Left colon (tissue), 2 donors: Measurements from ENCODE around the gene RFNG. TPM values are rescaled to one million over a fixed set of nuclear protein-coding genes. Genes with fewer than 3 reads are reported as not detected.
A peak's percentile ranks its signal among the peaks of the same experiment; 100 is the strongest.

Experiments
- ATAC-seq: fragments of 200-7000 bp; cut with Tn5 transposase; one replicate; pipeline ENCODE4 v1.9.1; 2020; ENCODE audit warnings: mild to moderate bottlenecking, moderate library complexity
- DNase-seq, 2 donors: peaks; one replicate each; pipeline ENCODE4 v3.0.0-alpha.2; 2020
- intact Hi-C, 2 donors: fragments of 100-400 bp; cut with DNase I in 1 of 2; cut with micrococcal nuclease in 1 of 2; formaldehyde crosslinking; loops; one replicate each; pipeline versions ENCODE4 v1.11.2 to v1.14.0; 2022; cut with DNase I, micrococcal nuclease
- long read RNA-seq: library from polyadenylated mRNA; unstranded; transcript quantifications from one replicate; pipeline ENCODE4 v2.0.0, GENCODE V29; 2021
- total RNA-seq, 2 donors: library from RNA; stranded (reverse); fragmentation: NEBNext Ultra II Directional; extraction: Animal tissue kit (Norgen Biotek cat#: 25700); gene quantifications; one replicate each; pipeline ENCODE4 v1.2.1, GENCODE V29; 2021
- donor health status: DM: no; HTN: no; CAD: no.
- donor health status: DM: yes; HTN: yes; CAD: no.

Gene RFNG, protein sequence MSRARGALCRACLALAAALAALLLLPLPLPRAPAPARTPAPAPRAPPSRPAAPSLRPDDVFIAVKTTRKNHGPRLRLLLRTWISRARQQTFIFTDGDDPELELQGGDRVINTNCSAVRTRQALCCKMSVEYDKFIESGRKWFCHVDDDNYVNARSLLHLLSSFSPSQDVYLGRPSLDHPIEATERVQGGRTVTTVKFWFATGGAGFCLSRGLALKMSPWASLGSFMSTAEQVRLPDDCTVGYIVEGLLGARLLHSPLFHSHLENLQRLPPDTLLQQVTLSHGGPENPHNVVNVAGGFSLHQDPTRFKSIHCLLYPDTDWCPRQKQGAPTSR
- total RNA-seq = 10 to 100 TPM; 31.5 to 32.3 TPM
- long read RNA-seq, transcript RFNG-209 (1 exons, 2,886 nt) = major isoform, 5 of 10 reads
- long read RNA-seq, partial matches to known transcripts = 2 of 10 reads
- long read RNA-seq, other reads (novel, unspliced or antisense) = 1 of 10 reads

DNA sequence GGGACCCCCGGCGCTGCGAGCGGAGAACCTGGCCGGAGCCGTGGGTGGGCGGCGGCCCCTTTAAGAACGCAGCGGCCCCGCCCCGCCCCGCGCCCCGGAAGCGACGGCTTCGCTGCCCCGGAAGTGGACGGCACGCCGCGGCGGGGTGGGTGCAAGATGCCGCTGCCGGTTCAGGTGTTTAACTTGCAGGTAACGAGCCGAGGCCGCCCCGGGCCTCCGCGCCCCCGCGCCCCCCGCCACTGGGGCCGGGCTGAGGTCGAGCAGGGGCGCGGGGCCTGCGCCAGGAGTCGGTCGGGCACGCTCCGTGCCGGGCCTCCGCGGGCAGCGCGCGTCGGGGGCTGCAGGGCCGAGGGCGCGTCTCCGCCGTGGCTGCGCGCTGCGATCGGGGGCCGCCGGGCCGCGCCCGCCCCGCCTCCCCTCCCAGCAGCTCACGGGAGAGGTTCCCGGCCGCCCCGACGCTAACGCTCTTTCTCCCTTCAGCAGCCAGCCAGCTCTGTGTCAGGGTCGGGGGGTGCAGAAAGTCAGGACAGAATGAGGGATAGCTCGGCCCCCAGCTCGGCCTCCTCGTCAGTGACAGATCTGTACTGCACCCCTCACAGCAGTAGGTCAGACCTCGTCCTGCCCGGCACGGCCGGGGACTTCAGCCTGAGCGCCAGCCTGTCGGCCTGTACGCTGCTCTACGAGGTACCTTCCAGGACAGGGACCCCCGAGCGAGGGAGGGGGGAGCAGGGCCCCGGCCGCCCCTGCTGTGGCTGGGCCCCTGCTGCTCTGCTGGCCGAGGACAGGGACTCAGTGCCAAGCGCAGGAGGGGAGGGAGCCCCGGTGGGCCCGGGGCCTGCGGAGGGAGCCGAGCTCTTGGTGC, at the start of gene RFNG, which contains the start of gene GPS1:
Gene RFNG (minus strand): TSS at position 36 of the 862 bp plus-strand sequence. CDS start 45 bp downstream, outside the sequence.
Gene GPS1 (plus strand): TSS at position 123 of the 862 bp plus-strand sequence. CDS start 34 bp downstream, at position 157.
- intact Hi-C loops = no loop called here
- ATAC-seq = peak; percentile 82

DNA sequence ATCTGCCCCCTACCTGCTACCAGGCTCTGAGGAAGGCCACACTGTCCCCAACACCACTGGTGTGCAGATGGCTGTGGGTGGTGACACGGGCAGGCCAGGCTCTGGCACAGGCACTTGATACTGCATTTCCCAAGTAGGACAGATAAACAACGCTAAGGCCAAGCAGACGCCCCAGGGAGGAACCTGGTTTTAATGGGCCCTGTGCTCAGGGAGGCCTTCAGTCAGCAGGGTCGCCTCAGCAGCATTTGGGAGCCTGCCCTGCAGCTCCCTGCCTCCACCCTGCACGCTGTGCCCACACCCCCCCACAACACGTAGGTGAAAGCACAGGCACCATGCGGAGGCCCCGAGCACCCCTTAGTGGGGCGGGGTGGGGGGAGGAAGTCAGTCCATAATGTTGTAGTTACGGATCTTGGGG, 49.7 kb upstream of the RFNG start:
- DNase-seq (peak in 1 of 2 donors; percentile 36), ATAC-seq (no peak)
- intact Hi-C loops = no loop called here

More for the DNA sequence above, at the start of gene RFNG, which contains the start of gene GPS1:
- peak; percentile 73 to 91 for DNase-seq

DNA sequence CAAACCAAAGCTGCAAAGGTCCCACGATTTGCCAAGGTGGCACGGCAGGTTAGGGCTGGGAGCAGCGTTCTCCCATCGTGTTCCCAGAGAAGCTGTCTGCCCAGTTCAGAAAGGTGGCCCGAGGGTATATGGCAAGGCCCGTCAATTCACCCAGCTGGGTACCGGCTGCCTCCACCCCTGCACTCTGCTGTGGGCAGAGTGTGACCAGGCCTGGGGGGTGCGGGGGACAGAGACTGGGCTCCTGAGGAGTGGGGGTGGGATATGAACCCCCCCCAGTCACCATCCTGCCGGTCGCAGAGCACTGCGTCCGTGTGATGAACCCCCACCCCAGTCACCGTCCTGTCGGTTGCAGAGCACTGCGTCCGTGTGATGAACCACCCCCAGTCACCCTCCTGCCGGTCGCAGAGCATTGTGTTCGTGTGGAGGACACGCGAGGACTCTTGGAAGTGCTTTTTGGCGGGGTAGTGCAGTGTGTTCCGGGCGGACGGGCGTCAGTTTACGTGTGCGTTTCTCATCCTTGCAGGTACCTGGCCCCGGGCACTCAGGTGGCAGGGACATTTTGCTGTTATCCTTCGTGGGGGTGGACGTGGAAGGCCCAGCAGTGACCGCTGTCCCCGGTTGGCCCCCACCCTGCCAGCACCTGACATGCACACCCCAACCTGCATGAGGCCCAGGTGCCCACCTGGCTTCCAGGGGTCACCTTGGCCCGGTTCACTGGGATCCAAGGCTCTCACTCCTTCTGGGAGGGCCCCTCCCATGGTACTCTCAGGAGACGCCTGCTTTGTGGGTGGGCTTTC, 49.1 kb upstream of the RFNG start:
- DNase-seq = peak in 1 of 2 donors; percentile 24
- ATAC-seq = no peak
- intact Hi-C loops = no loop called here

DNA sequence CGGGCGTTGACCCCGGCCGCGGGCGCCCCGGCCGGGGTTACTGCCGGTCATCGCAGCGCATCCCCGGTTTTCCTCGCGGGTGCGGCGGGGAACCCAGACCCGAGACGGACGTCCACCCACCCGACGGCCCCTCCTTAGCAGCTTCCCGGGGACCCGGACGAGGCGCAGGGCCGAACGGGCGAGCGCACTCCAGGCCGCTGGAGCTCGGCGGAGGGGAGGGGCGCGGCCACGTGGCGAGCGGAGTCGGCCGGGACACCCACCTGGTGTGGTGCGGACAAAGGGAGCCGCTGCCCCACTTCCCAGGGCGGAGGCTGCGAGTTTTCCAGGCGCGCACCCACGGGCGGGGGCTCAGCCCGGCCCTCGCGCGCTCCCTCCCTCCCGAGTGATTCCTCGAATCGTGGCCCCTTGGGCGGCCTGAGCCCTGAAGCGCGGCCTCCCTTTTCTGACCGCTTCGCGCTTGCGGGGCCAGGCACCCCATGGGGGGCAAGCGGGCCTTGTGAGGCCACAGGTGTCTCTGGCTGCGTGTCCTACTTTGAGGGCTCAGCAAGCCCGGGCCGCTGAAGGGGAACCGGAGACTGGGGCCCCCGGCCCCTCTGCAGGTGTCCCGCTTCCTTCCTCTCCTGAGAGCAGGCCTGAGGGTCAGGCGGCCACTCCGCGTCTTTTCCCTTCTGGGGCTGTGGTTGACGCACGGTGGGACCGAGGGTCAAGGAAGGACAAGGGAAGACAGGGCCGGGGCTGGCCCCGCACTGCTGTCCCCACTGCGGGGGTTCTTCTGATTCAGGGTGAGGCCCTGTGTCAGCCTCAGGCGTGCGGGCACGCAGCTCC, 47.5 kb upstream of the RFNG start:
- peak; percentile 28 for ATAC-seq

DNA sequence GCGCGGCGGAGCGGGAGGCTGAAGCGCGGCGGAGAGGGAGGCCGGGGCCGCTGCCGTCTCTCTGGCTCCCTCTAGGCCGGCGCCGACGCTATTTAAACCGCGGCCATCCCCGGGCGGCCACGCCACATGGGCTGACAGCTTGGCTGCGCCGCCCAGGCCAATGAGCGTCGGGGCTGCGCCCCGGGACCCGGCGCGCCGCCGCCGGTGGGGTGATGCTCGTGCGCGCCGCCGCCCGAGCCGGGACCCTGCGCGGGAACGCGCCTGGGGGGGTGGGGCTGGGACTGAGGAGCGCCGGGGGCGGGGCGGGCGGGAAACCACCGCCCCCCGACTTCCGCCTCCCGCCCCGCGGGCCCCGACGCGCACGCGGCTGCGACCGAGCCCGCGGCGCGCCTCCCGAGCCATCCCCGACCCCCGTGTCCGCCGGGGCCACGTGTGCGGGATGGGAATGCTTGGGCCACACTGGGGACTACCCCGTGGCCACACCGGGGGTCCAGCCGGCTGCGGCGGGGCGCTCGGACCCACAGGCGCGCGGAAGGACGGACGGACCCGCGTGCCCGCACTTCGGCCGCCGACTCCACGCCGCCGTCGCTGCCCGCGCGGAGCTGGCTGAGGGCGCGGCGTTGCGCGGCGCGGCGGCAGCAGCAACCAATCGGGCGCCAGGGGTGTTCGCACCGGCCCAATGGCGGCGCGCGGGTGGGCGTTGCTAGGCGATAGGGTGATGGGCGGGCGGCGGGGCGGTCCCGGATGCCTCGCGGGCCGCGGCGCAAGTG, 46.7 kb upstream of the RFNG start, which contains the start of gene FASN:
Gene FASN (minus strand): TSS at position 68 of the 770 bp plus-strand sequence. CDS start 1,791 bp downstream, outside the sequence.
- DNase-seq = peak; percentile 95 to 97
- peak; percentile 75 for ATAC-seq
- intact Hi-C loops = no loop called here

More for the DNA sequence above, 47.5 kb upstream of the RFNG start:
- intact Hi-C loops = no loop called here
- peak in 1 of 2 donors; percentile 45 for DNase-seq

DNA sequence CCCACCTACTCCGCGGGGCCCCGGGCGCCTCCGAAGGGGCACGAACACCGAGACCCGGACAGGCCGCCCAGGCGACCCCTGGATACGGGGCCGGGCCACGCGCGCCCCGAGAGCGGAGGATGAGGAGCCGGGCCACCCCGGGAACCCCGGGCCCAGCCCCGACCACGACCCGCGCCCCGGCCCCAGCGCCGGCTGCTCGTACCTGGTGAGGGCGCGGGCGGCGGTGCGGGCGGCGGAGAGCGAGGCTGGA, 46.2 kb upstream of the RFNG start:
- intact Hi-C loops = no loop called here
- ATAC-seq (no peak), DNase-seq (no peak)

DNA sequence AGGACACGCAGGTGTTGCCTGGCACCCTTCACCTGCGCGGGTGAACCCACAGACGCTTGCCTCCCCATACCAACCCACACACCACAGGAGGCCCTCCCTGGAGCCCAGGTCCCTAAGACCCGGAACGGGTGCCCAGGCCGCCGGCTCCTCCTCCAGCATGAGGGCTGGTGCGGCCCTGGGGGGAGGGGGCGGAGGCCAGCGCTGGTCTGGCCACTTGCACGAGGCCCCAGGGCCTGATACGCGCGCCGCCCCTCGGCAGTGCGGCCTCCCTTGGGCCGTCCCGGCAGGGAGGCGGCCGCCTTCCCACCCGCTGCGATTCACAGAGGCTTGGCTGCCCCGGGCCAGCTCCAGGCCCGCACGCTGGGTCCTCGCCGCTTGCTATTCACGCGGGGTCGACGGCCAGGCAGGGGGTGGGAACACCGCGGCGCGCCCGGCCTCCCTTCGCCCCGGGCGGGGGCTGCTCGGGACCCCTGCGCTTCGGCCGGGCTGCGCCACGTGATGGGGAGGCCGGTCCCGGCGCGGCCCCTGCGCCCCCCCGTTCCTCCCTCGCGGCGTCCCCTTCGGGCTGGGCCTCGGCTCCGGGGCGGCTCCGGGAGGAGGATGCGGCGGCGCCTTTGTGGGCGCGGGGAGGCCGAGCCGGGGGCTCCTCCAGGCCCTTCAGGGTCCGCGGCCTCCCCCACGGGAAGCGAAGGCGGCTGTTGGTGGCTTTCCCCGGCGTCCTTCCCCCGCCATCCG, 45.7 kb upstream of the RFNG start:
- ATAC-seq (peak; percentile 27), DNase-seq (peak in 1 of 2 donors; percentile 70)
- intact Hi-C loops = no loop called here

DNA sequence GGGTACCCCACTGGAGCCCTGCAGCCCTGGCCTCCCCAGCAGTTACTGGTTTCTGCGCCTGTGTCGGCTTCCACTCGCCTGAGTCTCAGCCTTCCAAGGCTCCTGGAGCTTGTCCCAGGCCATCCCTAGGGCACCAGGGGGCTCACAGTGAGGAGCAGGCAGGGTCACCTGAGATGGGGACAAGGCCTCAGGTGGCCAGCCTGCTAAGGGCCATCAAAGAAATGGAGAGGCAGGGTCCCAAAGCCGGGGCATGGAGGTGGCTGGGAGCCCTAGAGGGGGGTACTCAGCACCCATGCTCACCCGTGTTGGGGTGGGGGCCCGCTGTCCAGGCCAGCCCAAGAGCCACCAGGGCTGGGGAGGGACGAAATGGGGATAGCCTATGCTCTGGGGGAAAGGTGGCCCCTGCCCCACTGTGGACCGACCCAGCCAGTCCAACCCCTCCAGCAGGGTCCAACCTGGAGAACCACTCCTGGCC, 45.1 kb upstream of the RFNG start:
- no peak for DNase-seq
- no peak for ATAC-seq
- intact Hi-C loops = no loop called here

DNA sequence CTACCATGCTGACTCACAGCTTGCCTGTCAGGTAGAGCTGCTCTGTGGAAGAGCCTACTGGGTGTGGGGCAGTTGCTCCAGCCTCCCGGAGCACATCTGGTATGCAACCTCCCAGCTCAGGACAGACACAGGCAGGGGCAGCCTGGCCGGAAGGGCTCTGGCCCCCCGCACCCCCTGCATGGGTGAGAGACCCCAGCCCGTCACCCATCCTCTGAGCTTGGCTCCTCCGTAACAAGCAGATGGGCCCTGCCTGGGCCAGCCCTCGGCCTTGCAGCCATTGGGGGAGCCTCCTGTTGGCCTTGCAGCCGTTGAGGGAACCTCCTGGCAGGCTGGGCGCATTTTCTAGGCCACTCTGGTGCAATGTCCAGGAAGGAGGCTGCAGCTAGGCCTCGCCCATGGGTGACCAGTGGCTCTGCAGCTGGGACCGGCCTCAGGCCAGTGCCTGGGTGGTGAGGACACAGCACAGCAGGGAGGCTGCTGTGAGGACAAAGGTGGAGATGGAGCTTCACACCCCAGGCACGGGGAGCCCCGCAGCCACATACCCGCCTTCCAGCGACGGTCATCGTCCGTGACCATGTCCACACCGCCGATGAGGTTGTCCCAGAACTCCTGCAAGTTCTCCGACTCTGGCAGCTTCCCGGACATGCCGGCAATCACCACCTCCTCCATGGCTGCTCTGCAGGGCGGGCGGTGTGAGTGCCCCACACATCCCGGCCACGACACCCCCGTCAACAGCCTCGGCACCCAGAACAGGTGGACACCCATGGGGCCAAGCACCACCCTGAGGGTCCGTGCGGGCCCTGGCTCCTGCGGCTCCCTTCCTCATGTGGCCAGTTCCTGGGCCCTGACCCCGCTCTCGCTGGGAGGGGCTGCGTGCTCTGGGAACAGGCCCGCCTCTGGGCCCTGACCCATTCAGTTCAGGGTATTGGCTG, 44.4 kb upstream of the RFNG start:
- DNase-seq = no peak
- ATAC-seq = no peak
- intact Hi-C loops = no loop called here

DNA sequence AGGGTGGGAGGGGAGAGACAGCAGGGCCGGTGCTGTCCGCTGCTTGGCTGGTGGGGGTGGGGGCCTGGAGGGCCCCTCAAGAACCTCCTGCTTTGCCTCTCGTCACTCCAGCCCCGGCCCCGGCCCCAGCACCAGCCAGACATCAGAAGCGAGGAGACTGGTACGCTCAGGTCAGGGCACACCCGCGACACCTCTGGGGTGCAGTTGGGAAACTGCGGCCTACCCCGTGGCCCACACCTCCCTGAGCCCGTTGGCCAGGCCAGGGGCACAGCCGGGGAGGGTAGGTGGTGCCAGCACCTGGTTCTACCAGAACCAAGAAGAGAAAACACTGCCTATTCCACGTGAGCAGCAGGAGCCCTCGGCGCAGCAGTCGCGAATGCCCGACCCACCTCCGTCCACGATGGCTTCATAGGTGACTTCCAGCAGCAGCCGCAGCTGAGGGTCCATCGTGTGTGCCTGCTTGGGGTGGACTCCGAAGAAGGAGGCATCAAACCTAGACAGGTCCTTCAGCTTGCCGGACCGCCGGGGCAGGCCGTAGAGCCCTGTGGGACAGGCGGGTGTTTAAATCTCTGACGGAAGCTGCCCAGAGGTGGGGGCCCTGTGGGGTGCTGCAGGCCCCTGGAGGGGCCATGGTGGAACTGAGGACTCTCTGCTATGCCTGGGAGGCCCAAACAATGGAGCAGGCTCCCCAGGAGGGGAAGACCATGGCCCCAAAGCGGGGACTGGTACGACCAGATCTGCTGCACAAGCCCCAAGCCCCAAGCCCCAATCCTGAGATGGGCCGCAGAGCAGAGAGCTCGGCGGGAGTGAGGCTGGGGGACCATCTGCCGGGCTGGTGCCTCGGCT, 43.5 kb upstream of the RFNG start:
- DNase-seq (no peak), ATAC-seq (no peak)
- intact Hi-C loops = no loop called here

DNA sequence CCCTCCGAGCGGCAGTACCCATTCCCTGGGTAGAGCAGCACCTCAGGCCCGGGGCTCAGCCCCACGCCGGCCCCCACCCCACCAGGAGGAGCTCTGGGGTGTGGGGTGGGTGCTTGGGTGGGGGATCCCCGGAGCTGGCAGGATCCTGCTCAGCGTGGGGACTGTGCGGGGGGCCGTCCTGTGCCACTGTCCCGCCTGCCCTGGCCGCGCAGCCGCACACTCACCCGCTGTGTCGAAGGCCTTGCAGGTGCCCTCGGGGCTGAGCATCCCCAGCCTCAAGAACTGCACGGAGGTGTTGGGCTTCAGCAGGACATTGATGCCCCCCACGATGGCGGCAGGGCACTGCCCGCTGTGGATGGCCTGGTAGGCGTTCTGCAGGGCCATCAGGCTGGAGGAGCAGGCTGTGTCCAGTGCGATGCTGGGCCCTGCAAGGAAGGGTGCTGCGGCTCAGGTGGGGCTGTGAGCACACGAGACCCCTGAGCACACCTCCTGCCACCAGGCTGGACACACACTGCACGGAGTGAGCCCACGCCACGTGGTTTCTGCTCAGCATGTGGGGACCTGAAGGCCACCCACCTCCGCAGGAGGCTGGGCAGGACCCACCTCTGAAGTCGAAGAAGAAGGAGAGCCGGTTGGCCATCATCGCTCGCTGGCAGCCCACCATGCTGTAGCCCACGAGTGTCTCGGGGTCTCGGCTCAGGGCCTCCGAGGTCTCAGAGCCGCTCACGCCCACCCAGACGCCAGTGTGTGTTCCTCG, 41.6 kb upstream of the RFNG start:
- intact Hi-C loops = no loop called here
- ATAC-seq (no peak), DNase-seq (no peak)

DNA sequence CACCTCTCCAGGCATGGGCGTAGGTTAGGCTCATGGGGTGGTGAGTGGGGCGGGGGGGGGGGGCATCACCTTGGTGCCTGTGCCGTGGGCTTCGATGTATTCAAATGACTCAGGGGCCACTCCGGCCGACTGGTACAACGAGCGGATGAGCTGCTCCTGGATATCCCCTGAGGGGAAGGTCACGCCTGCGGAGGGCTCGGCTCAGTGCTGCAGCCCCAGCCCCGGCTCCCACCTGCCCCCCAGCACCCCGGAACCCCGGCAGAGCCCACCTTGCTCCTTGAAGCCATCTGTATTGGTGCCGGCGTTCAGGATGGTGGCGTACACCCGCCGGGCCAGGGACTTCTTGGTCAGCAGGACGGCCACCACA, 41.0 kb upstream of the RFNG start:
- no peak for ATAC-seq
- DNase-seq = no peak
- intact Hi-C loops = no loop called here

DNA sequence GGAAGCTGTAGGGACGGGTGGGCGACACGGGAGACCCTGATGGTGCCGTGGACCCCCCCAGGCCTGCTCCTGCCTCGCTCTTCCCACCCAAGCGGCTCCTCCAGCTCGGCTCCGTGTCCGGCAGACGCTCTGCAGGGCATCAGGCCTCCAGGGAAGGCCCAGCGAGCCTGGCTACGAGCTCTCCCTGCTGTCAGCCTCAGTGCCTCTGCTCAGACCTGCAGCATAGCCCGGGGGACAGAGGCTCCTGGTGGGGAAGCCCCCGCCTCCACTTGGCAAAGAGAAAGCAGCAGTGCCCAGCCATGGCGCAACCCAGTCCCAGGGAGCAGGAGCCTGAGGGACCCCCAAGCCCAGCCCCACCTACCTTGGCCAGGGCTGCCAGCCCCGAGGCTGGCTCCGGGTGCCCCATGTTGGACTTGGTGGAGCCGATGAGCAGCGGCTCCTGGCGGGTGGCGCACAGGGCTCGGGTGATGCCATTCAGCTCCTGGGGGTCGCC, 40.5 kb upstream of the RFNG start:
- DNase-seq (no peak), ATAC-seq (no peak)
- intact Hi-C loops = no loop called here
